ENCODE results near the gene CFAP90.

The CFAP90 gene

GRCh38 chr5:7868773-7869473, 18.0 kb upstream of the CFAP90 start, which contains the start of the genes FASTKD3 and MTRR:
Gene FASTKD3 (minus strand): TSS chr5:7869031. CDS start chr5:7868083, 948 bp downstream.
Gene MTRR (plus strand): TSS chr5:7869148. CDS start chr5:7870795, 1,647 bp downstream.
- peak; percentile 67 to 84 (median 78) for DNase-seq (ENCODE audit: low read depth in 4 of 4, low spot score in 1 of 4)

- DNase-seq (ENCODE audit: low read depth in 4 of 4, low spot score in 1 of 4): no peak
Observed at GRCh38 chr5:7868427-7868772, 17.5 kb upstream of the CFAP90 start.

- DNase-seq (ENCODE audit: low read depth in 4 of 4, low spot score in 1 of 4): no peak
Observed at GRCh38 chr5:7867260-7867659, 16.3 kb upstream of the CFAP90 start.

GRCh38 chr5:7866196-7866595, 15.3 kb upstream of the CFAP90 start:
- DNase-seq (ENCODE audit: low read depth in 4 of 4, low spot score in 1 of 4): no peak

- DNase-seq (ENCODE audit: low read depth in 4 of 4, low spot score in 1 of 4): no peak
Observed at GRCh38 chr5:7857926-7858632, 7.1 kb upstream of the CFAP90 start.

- no peak for DNase-seq (ENCODE audit: low read depth in 4 of 4, low spot score in 1 of 4)
Observed at GRCh38 chr5:7857361-7857760, 6.4 kb upstream of the CFAP90 start.

- DNase-seq (ENCODE audit: low read depth in 4 of 4, low spot score in 1 of 4): no peak
Observed at GRCh38 chr5:7856855-7857254, 5.9 kb upstream of the CFAP90 start.

- DNase-seq (ENCODE audit: low read depth in 4 of 4, low spot score in 1 of 4): no peak
Observed at GRCh38 chr5:7855611-7856010, 4.7 kb upstream of the CFAP90 start.

GRCh38 chr5:7852988-7853387, 2.1 kb upstream of the CFAP90 start:
- no peak for DNase-seq (ENCODE audit: low read depth in 4 of 4, low spot score in 1 of 4)

- no peak for DNase-seq (ENCODE audit: low read depth in 4 of 4, low spot score in 1 of 4)
Observed at GRCh38 chr5:7852542-7852941, 1.6 kb upstream of the CFAP90 start.

- DNase-seq (ENCODE audit: low read depth in 4 of 4, low spot score in 1 of 4): no peak
Observed at GRCh38 chr5:7851617-7852289, 820 bp upstream of the CFAP90 start.

GRCh38 chr5:7851240-7851592, 283 bp upstream of the CFAP90 start:
- DNase-seq (ENCODE audit: low read depth in 4 of 4, low spot score in 1 of 4): no peak

- DNase-seq (ENCODE audit: low read depth in 4 of 4, low spot score in 1 of 4): no peak
Observed at GRCh38 chr5:7849681-7850394, 1.1 kb downstream of the CFAP90 start.

- no peak for DNase-seq (ENCODE audit: low read depth in 4 of 4, low spot score in 1 of 4)
Observed at GRCh38 chr5:7848296-7848695, 2.6 kb downstream of the CFAP90 start.

- DNase-seq (ENCODE audit: low read depth in 4 of 4, low spot score in 1 of 4): no peak
Observed at GRCh38 chr5:7846327-7846726, 4.6 kb downstream of the CFAP90 start.

GRCh38 chr5:7845557-7845956, 5.4 kb downstream of the CFAP90 start:
- DNase-seq (ENCODE audit: low read depth in 4 of 4, low spot score in 1 of 4): no peak

- DNase-seq (ENCODE audit: low read depth in 4 of 4, low spot score in 1 of 4): no peak
Observed at GRCh38 chr5:7844901-7845300, 6.0 kb downstream of the CFAP90 start.

GRCh38 chr5:7842531-7842930, 8.4 kb downstream of the CFAP90 start:
- DNase-seq (ENCODE audit: low read depth in 4 of 4, low spot score in 1 of 4): no peak

GRCh38 chr5:7837403-7837802, 13.5 kb downstream of the CFAP90 start:
- DNase-seq (ENCODE audit: low read depth in 4 of 4, low spot score in 1 of 4): no peak

GRCh38 chr5:7834982-7835381, 16.0 kb downstream of the CFAP90 start:
- DNase-seq (ENCODE audit: low read depth in 4 of 4, low spot score in 1 of 4): no peak

GRCh38 chr5:7828269-7828668, 22.7 kb downstream of the CFAP90 start:
- DNase-seq (ENCODE audit: low read depth in 4 of 4, low spot score in 1 of 4): no peak

GRCh38 chr5:7827610-7828009, 23.3 kb downstream of the CFAP90 start:
- DNase-seq (ENCODE audit: low read depth in 4 of 4, low spot score in 1 of 4): no peak

Data from stimulated activated CD4-positive, alpha-beta T cell treated with anti-CD3 and anti-CD28 coated beads, Interleukin-1b, Interleukin-23, amount 100 ng/mL, for 24 hours (primary cell).